Psoas muscle (tissue), 8 donors: ENCODE data around the gene CDRT4. TPM values are rescaled to one million over a fixed set of nuclear protein-coding genes. Genes with fewer than 3 reads are reported as not detected.
A peak's percentile ranks its signal among the peaks of the same experiment; 100 is the strongest.

ENCODE experiments used
- ATAC-seq, 4 donors: fragments of 200-7000 bp; cut with Tn5 transposase; one replicate each; pipeline ENCODE4 v1.9.1; 2020; ENCODE audit warnings: moderate library complexity in 3 of 4, mild to moderate bottlenecking in 2 of 4
- DNase-seq, 2 donors: peaks; one replicate each; pipeline ENCODE4 v3.0.0-alpha.2; 2020
- H3K27ac ChIP-seq: fragments of 200-600 bp; one replicate; pipeline ENCODE4 v1.8.0; 2022
- H3K27me3 ChIP-seq, 3 donors: fragments of 200-600 bp in 1 of 3; one replicate each; pipeline versions ENCODE4 v1.6.1 to v1.8.0; 2013 to 2022; ENCODE audit warnings: low read length in 2 of 3, mild to moderate bottlenecking in 2 of 3, moderate library complexity in 1 of 3; ENCODE audit not compliant: insufficient read depth in 3 of 3
- H3K36me3 ChIP-seq, 2 donors: fragments of 200-600 bp in 1 of 2; one replicate each; pipeline versions ENCODE4 v1.6.1 to v1.8.0; 2013 to 2022; ENCODE audit warnings: low read depth in 1 of 2, mild to moderate bottlenecking in 1 of 2, moderate library complexity in 1 of 2; ENCODE audit not compliant: insufficient read depth in 1 of 2
- H3K4me1 ChIP-seq: fragments of 200-600 bp; one replicate; pipeline ENCODE4 v1.8.0; 2022
- H3K4me3 ChIP-seq: fragments of 200-600 bp; one replicate; pipeline ENCODE4 v1.8.0; 2022; ENCODE audit warnings: mild to moderate bottlenecking
- H3K9me3 ChIP-seq: fragments of 200-600 bp; one replicate; pipeline ENCODE4 v1.8.0; 2022
- CTCF ChIP-seq: fragments of 200-600 bp; IDR thresholded peaks from one replicate; pipeline ENCODE4 v1.8.0; 2022; ENCODE audit warnings: antibody characterized with exemption
- WGBS, 3 donors: extraction: QIAGEN DNeasy Blood & Tissue Kit; methylation state at CpG; one replicate each; pipeline versions ENCODE4 v1.1.6 to v1.1.7; 2013; 5-methylcytosine and 5-hydroxymethylcytosine counted together
- intact Hi-C, 2 donors: fragments of 100-400 bp; cut with DNase I; formaldehyde crosslinking; loops; one replicate each; pipeline versions ENCODE4 v1.11.0 to v1.14.2; 2022
- polyA plus RNA-seq, 3 donors: library from polyadenylated mRNA; stranded (reverse); fragments of 200-250 nt; gene quantifications; one replicate each; pipeline ENCODE4 v1.2.3, GENCODE V29; 2013
- total RNA-seq, 4 donors: library from RNA; stranded (reverse); fragmentation: NEBNext Ultra II Directional in 2 of 4; extraction: Animal tissue kit (Norgen Biotek cat#: 25700) in 2 of 4; gene quantifications; one replicate each; pipeline versions ENCODE4 v1.2.1 to v1.2.4, GENCODE V29; 2021 to 2023
- donor health status: healthy with polysubstance abuse.
- donor health status: DM: no; HTN: no; CAD: no; lungs with moderate emphysema.
- donor health status: Bipolar disorder and iron deficiency.
- donor health status: healthy.
- donor health status: DM: yes; HTN: yes; CAD: no.
- donor health status: DM: no; HTN: no; CAD: no.
- donor health status: DM: no; HTN: no; CAD: no.
- donor health status: DM: yes; HTN: yes; CAD: no.

Gene CDRT4
- total and polyA plus RNA-seq, 7 donors = 0.29 to 2.0 (median 0.73) TPM; not detected in 1

- Histone ChIP-seq H3K36me3 (peaks cover 0 to 13% of the 10 kb centered on the region in 2 donors), H3K4me3 (no peak overlapping the region), H3K27ac (no peak overlapping the region), H3K9me3 (no peaks in the 10 kb centered on the region), H3K4me1 (peaks cover 13% of the 10 kb centered on the region), H3K27me3 (no peaks in the 10 kb centered on the region)
- WGBS, 3 donors = 56 to 75% (median 62%) methylated on average over 6 of the region's 6 CpGs
- intact Hi-C loops = no loop called here
- no peak for TF ChIP-seq CTCF
- ATAC-seq = no peak
- no peak for DNase-seq
These were observed 45.8 kb upstream of the CDRT4 start for GRCh38 chr17:15513058-15513791.

- no peak for TF ChIP-seq CTCF
- H3K9me3 ChIP-seq = no peaks in the 10 kb centered on the region
- peaks cover 16% of the 10 kb centered on the region for H3K4me1 ChIP-seq
- ATAC-seq = no peak
- WGBS, 3 donors = 94 to 98% (median 95%) methylated on average over 4 of the region's 4 CpGs
- peaks cover 0 to 13% of the 10 kb centered on the region in 2 donors for H3K36me3 ChIP-seq
- DNase-seq = no peak
- no peak overlapping the region for H3K4me3 ChIP-seq
- no peaks in the 10 kb centered on the region for H3K27me3 ChIP-seq
- no peak overlapping the region for H3K27ac ChIP-seq
- intact Hi-C loops = no loop called here
These were observed 44.8 kb upstream of the CDRT4 start for GRCh38 chr17:15512071-15512709.

- H3K4me1 ChIP-seq = peaks cover 16% of the 10 kb centered on the region
- intact Hi-C loops = no loop called here
- WGBS, 3 donors = 79 to 82% (median 80%) methylated on average over 2 of the region's 2 CpGs
- DNase-seq (no peak), ATAC-seq (no peak)
- no peaks in the 10 kb centered on the region for H3K27me3 ChIP-seq
- no peak overlapping the region for H3K27ac ChIP-seq
- no peak overlapping the region for H3K4me3 ChIP-seq
- no peaks in the 10 kb centered on the region for H3K9me3 ChIP-seq
- H3K36me3 ChIP-seq = peaks cover 0 to 10% of the 10 kb centered on the region in 2 donors
- no peak for TF ChIP-seq CTCF
These were observed 43.7 kb upstream of the CDRT4 start for GRCh38 chr17:15511142-15511541.

GRCh38 chr17:15510361-15510760 lies 42.9 kb upstream of the CDRT4 start:
- Histone ChIP-seq H3K9me3 (no peaks in the 10 kb centered on the region), H3K27me3 (no peaks in the 10 kb centered on the region), H3K4me3 (no peak overlapping the region), H3K4me1 (peaks cover 16% of the 10 kb centered on the region), H3K27ac (no peak overlapping the region), H3K36me3 (peaks cover 0 to 4% of the 10 kb centered on the region in 2 donors)
- intact Hi-C loops = no loop called here
- 43 to 50% (median 48%) methylated on average over 3 of the region's 3 CpGs for WGBS, 3 donors
- no peak for TF ChIP-seq CTCF
- DNase-seq (no peak), ATAC-seq (peak; percentile 34 to 43 (median 38))
